Measurements from ENCODE around the gene LCT. TPM values are rescaled to one million over a fixed set of nuclear protein-coding genes. Genes with fewer than 3 reads are reported as not detected.

LCT gene
- total and polyA plus RNA-seq, 2 of the 13 experiments (the other 11 are each of a cell fraction or from before 2014, with no cell fraction given): not detected

DNA sequence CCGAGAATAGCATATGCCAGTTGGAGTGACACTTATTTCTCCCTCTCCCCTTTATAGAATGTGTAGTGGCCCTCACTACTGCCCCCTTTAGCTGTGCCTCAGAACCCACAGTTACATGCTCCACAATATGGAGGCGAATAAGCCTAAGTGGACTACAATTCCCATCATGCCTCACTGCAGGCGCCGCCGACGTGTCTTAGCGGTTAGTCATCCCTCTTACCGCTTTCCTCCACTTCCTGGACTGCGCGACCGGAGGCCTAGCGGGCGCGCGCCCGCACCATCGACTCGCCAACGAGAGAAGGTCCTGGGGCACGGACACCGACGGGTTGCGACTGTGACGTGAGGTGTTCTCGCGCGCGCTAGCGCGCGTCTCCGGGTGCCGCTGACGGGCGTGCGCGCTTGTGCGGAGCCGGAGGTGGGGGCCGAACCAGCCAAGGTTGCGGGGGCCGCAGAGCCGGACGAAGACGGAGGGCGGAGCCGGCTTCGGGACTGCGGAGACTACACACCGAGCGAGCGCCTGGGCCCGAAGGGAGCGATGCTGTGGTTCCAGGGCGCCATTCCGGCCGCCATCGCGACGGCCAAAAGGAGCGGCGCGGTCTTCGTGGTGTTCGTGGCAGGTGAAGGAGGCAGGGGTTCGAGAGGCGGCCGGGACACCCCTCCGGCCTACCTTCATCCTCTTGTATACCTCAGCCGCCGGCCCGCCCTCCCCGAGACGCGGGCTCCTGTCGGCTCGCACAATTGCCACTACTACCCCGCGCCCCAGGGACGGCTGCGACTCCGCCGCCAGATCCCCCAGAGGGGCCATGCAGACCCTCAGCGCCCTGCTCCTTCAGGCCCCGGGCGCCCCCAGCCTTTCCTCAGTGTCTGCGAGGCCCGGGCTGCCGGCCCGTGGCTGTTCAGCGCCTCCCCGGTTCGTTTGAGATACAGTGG is 95.3 kb downstream of the LCT start, which contains the start of gene UBXN4 (continued):
- TF ChIP-seq, protein P1, sequence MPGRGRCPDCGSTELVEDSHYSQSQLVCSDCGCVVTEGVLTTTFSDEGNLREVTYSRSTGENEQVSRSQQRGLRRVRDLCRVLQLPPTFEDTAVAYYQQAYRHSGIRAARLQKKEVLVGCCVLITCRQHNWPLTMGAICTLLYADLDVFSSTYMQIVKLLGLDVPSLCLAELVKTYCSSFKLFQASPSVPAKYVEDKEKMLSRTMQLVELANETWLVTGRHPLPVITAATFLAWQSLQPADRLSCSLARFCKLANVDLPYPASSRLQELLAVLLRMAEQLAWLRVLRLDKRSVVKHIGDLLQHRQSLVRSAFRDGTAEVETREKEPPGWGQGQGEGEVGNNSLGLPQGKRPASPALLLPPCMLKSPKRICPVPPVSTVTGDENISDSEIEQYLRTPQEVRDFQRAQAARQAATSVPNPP (CRISPR knock-in tag; IDR thresholded peaks at IDR 0.05): peak; percentile 31; the same call in 1 of the 2 replicates
- TF ChIP-seq, protein P2, sequence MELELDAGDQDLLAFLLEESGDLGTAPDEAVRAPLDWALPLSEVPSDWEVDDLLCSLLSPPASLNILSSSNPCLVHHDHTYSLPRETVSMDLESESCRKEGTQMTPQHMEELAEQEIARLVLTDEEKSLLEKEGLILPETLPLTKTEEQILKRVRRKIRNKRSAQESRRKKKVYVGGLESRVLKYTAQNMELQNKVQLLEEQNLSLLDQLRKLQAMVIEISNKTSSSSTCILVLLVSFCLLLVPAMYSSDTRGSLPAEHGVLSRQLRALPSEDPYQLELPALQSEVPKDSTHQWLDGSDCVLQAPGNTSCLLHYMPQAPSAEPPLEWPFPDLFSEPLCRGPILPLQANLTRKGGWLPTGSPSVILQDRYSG (CRISPR knock-in tag; IDR thresholded peaks at IDR 0.05): peak; percentile 86; the same call in 1 of the 2 replicates
- TF ChIP-seq SNAI1 (CRISPR knock-in tag; IDR thresholded peaks at IDR 0.05; ENCODE audit: borderline replicate concordance) (peak; percentile 94), ZNF792 (CRISPR knock-in tag; IDR thresholded peaks at IDR 0.05) (peak; percentile 76; the same call in 1 of the 2 replicates), ZNF296 (CRISPR knock-in tag; conservative IDR thresholded peaks at IDR 0.05) (no peak), TP53 (CRISPR knock-in tag; conservative IDR thresholded peaks at IDR 0.05) (peak; percentile 30; the same call in 1 of the 2 replicates), ZNF747 (CRISPR knock-in tag; IDR thresholded peaks at IDR 0.05; ENCODE audit: borderline replicate concordance) (peak; percentile 86; the same call in 1 of the 2 replicates), ZFP36L2 (CRISPR knock-in tag; IDR thresholded peaks at IDR 0.05) (no peak; the same call in 1 of the 2 replicates), SPEN (CRISPR knock-in tag; IDR thresholded peaks at IDR 0.05; ENCODE audit: low read depth) (peak; percentile 85), ZNF776 (CRISPR knock-in tag; IDR thresholded peaks at IDR 0.05) (peak; percentile 96), MAFF (IDR thresholded peaks at IDR 0.05; ENCODE audit: low read depth, low read length) (no peak; the same call in 1 of the 2 replicates), ZSCAN31 (CRISPR knock-in tag; IDR thresholded peaks at IDR 0.05; ENCODE audit: low read depth) (no peak; the same call in 1 of the 2 replicates), EHMT2 (IDR thresholded peaks at IDR 0.05; ENCODE audit: borderline replicate concordance, low read depth, low read length) (peak; percentile 66; the same call in 1 of the 2 replicates), CHCHD3 (CRISPR knock-in tag; IDR thresholded peaks at IDR 0.05) (peak; percentile 87), ZNF501 (CRISPR knock-in tag; IDR thresholded peaks at IDR 0.05) (peak; percentile 91), ZNF766 (CRISPR knock-in tag; IDR thresholded peaks at IDR 0.05; ENCODE audit: borderline replicate concordance) (peak; percentile 78)
- TF ChIP-seq, protein P3, sequence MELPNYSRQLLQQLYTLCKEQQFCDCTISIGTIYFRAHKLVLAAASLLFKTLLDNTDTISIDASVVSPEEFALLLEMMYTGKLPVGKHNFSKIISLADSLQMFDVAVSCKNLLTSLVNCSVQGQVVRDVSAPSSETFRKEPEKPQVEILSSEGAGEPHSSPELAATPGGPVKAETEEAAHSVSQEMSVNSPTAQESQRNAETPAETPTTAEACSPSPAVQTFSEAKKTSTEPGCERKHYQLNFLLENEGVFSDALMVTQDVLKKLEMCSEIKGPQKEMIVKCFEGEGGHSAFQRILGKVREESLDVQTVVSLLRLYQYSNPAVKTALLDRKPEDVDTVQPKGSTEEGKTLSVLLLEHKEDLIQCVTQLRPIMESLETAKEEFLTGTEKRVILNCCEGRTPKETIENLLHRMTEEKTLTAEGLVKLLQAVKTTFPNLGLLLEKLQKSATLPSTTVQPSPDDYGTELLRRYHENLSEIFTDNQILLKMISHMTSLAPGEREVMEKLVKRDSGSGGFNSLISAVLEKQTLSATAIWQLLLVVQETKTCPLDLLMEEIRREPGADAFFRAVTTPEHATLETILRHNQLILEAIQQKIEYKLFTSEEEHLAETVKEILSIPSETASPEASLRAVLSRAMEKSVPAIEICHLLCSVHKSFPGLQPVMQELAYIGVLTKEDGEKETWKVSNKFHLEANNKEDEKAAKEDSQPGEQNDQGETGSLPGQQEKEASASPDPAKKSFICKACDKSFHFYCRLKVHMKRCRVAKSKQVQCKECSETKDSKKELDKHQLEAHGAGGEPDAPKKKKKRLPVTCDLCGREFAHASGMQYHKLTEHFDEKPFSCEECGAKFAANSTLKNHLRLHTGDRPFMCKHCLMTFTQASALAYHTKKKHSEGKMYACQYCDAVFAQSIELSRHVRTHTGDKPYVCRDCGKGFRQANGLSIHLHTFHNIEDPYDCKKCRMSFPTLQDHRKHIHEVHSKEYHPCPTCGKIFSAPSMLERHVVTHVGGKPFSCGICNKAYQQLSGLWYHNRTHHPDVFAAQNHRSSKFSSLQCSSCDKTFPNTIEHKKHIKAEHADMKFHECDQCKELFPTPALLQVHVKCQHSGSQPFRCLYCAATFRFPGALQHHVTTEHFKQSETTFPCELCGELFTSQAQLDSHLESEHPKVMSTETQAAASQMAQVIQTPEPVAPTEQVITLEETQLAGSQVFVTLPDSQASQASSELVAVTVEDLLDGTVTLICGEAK (IDR thresholded peaks at IDR 0.05): no peak
- TF ChIP-seq, protein P3 (CRISPR knock-in tag; IDR thresholded peaks at IDR 0.05): peak; percentile 46

Measured in HepG2 (cell line).